ENCODE measurements around the gene CDH8.

The CDH8 gene

GRCh38 chr16:61998460-61998859 lies 37.8 kb downstream of the CDH8 start:
- Histone ChIP-seq H3K4me3 (ENCODE audit: low read length in 2 of 2) (no peak overlapping the region), H3K9ac (ENCODE audit: low read depth in 1 of 2, low read length in 2 of 2) (no peak overlapping the region), H3K9me3 (ENCODE audit: control insufficient read depth in 2 of 2, low read length in 2 of 2) (peaks cover 0 to 3% of the 10 kb centered on the region in 2 donors), H3K27ac (ENCODE audit: low read depth in 2 of 2, low read length in 2 of 2) (no peak overlapping the region), H3K27me3 (ENCODE audit: control insufficient read depth in 2 of 2, insufficient read depth in 2 of 2, low read length in 2 of 2) (no peaks in the 10 kb centered on the region), H3K36me3 (ENCODE audit: control insufficient read depth in 2 of 2, insufficient read depth in 2 of 2, low read length in 2 of 2) (no peaks in the 10 kb centered on the region), H3K4me1 (ENCODE audit: control insufficient read depth in 2 of 2, insufficient read depth in 2 of 2, low read length in 2 of 2) (no peaks in the 10 kb centered on the region)

- peaks cover 0 to 3% of the 10 kb centered on the region in 2 donors for H3K9me3 ChIP-seq (ENCODE audit: control insufficient read depth in 2 of 2, low read length in 2 of 2)
- H3K27me3 ChIP-seq (ENCODE audit: control insufficient read depth in 2 of 2, insufficient read depth in 2 of 2, low read length in 2 of 2): no peaks in the 10 kb centered on the region
- no peaks in the 10 kb centered on the region for H3K36me3 ChIP-seq (ENCODE audit: control insufficient read depth in 2 of 2, insufficient read depth in 2 of 2, low read length in 2 of 2)
- H3K4me3 ChIP-seq (ENCODE audit: low read length in 2 of 2): no peak overlapping the region
- no peaks in the 10 kb centered on the region for H3K4me1 ChIP-seq (ENCODE audit: control insufficient read depth in 2 of 2, insufficient read depth in 2 of 2, low read length in 2 of 2)
- no peak overlapping the region for H3K27ac ChIP-seq (ENCODE audit: low read depth in 2 of 2, low read length in 2 of 2)
- no peak overlapping the region for H3K9ac ChIP-seq (ENCODE audit: low read depth in 1 of 2, low read length in 2 of 2)
These were observed 43.1 kb downstream of the CDH8 start for GRCh38 chr16:61993108-61993507.

GRCh38 chr16:61987474-61988012 lies 48.7 kb downstream of the CDH8 start:
- H3K27ac ChIP-seq (ENCODE audit: low read depth in 2 of 2, low read length in 2 of 2): no peak overlapping the region
- H3K9ac ChIP-seq (ENCODE audit: low read depth in 1 of 2, low read length in 2 of 2): no peak overlapping the region
- no peaks in the 10 kb centered on the region for H3K4me1 ChIP-seq (ENCODE audit: control insufficient read depth in 2 of 2, insufficient read depth in 2 of 2, low read length in 2 of 2)
- H3K36me3 ChIP-seq (ENCODE audit: control insufficient read depth in 2 of 2, insufficient read depth in 2 of 2, low read length in 2 of 2): no peaks in the 10 kb centered on the region
- no peaks in the 10 kb centered on the region for H3K9me3 ChIP-seq (ENCODE audit: control insufficient read depth in 2 of 2, low read length in 2 of 2)
- H3K4me3 ChIP-seq (ENCODE audit: low read length in 2 of 2): no peak overlapping the region
- H3K27me3 ChIP-seq (ENCODE audit: control insufficient read depth in 2 of 2, insufficient read depth in 2 of 2, low read length in 2 of 2): no peaks in the 10 kb centered on the region

- Histone ChIP-seq H3K9me3 (ENCODE audit: control insufficient read depth in 2 of 2, low read length in 2 of 2) (no peaks in the 10 kb centered on the region), H3K27me3 (ENCODE audit: control insufficient read depth in 2 of 2, insufficient read depth in 2 of 2, low read length in 2 of 2) (no peaks in the 10 kb centered on the region), H3K4me1 (ENCODE audit: control insufficient read depth in 2 of 2, insufficient read depth in 2 of 2, low read length in 2 of 2) (no peaks in the 10 kb centered on the region), H3K4me3 (ENCODE audit: low read length in 2 of 2) (no peak overlapping the region), H3K36me3 (ENCODE audit: control insufficient read depth in 2 of 2, insufficient read depth in 2 of 2, low read length in 2 of 2) (no peaks in the 10 kb centered on the region), H3K27ac (ENCODE audit: low read depth in 2 of 2, low read length in 2 of 2) (no peak overlapping the region), H3K9ac (ENCODE audit: low read depth in 1 of 2, low read length in 2 of 2) (no peak overlapping the region)
These were observed 67.2 kb downstream of the CDH8 start for GRCh38 chr16:61969077-61969382.

GRCh38 chr16:61968242-61969076 lies 67.8 kb downstream of the CDH8 start:
- Histone ChIP-seq H3K27ac (ENCODE audit: low read depth in 2 of 2, low read length in 2 of 2) (no peak overlapping the region), H3K4me3 (ENCODE audit: low read length in 2 of 2) (no peak overlapping the region), H3K4me1 (ENCODE audit: control insufficient read depth in 2 of 2, insufficient read depth in 2 of 2, low read length in 2 of 2) (no peaks in the 10 kb centered on the region), H3K9ac (ENCODE audit: low read depth in 1 of 2, low read length in 2 of 2) (no peak overlapping the region), H3K36me3 (ENCODE audit: control insufficient read depth in 2 of 2, insufficient read depth in 2 of 2, low read length in 2 of 2) (no peaks in the 10 kb centered on the region), H3K9me3 (ENCODE audit: control insufficient read depth in 2 of 2, low read length in 2 of 2) (no peaks in the 10 kb centered on the region), H3K27me3 (ENCODE audit: control insufficient read depth in 2 of 2, insufficient read depth in 2 of 2, low read length in 2 of 2) (no peaks in the 10 kb centered on the region)

GRCh38 chr16:61957075-61957855 lies 79.0 kb downstream of the CDH8 start:
- Histone ChIP-seq H3K9ac (ENCODE audit: low read depth in 1 of 2, low read length in 2 of 2) (no peak overlapping the region), H3K4me3 (ENCODE audit: low read length in 2 of 2) (no peak overlapping the region), H3K4me1 (ENCODE audit: control insufficient read depth in 2 of 2, insufficient read depth in 2 of 2, low read length in 2 of 2) (no peaks in the 10 kb centered on the region), H3K27me3 (ENCODE audit: control insufficient read depth in 2 of 2, insufficient read depth in 2 of 2, low read length in 2 of 2) (no peaks in the 10 kb centered on the region), H3K9me3 (ENCODE audit: control insufficient read depth in 2 of 2, low read length in 2 of 2) (peaks cover 0 to 2% of the 10 kb centered on the region in 2 donors), H3K36me3 (ENCODE audit: control insufficient read depth in 2 of 2, insufficient read depth in 2 of 2, low read length in 2 of 2) (no peaks in the 10 kb centered on the region), H3K27ac (ENCODE audit: low read depth in 2 of 2, low read length in 2 of 2) (no peak overlapping the region)

GRCh38 chr16:61952841-61953240 lies 83.4 kb downstream of the CDH8 start:
- H3K27ac ChIP-seq (ENCODE audit: low read depth in 2 of 2, low read length in 2 of 2): no peak overlapping the region
- no peaks in the 10 kb centered on the region for H3K9me3 ChIP-seq (ENCODE audit: control insufficient read depth in 2 of 2, low read length in 2 of 2)
- no peaks in the 10 kb centered on the region for H3K27me3 ChIP-seq (ENCODE audit: control insufficient read depth in 2 of 2, insufficient read depth in 2 of 2, low read length in 2 of 2)

GRCh38 chr16:61948414-61948813 lies 87.8 kb downstream of the CDH8 start:
- Histone ChIP-seq H3K27ac (ENCODE audit: low read depth in 2 of 2, low read length in 2 of 2) (no peak overlapping the region), H3K4me3 (ENCODE audit: low read length in 2 of 2) (no peak overlapping the region), H3K9ac (ENCODE audit: low read depth in 1 of 2, low read length in 2 of 2) (no peak overlapping the region), H3K27me3 (ENCODE audit: control insufficient read depth in 2 of 2, insufficient read depth in 2 of 2, low read length in 2 of 2) (no peaks in the 10 kb centered on the region), H3K36me3 (ENCODE audit: control insufficient read depth in 2 of 2, insufficient read depth in 2 of 2, low read length in 2 of 2) (no peaks in the 10 kb centered on the region), H3K9me3 (ENCODE audit: control insufficient read depth in 2 of 2, low read length in 2 of 2) (no peaks in the 10 kb centered on the region), H3K4me1 (ENCODE audit: control insufficient read depth in 2 of 2, insufficient read depth in 2 of 2, low read length in 2 of 2) (no peaks in the 10 kb centered on the region)

More at GRCh38 chr16:61952841-61953240, 83.4 kb downstream of the CDH8 start:
- no peaks in the 10 kb centered on the region for H3K4me1 ChIP-seq (ENCODE audit: control insufficient read depth in 2 of 2, insufficient read depth in 2 of 2, low read length in 2 of 2)
- H3K9ac ChIP-seq (ENCODE audit: low read depth in 1 of 2, low read length in 2 of 2): no peak overlapping the region
- no peaks in the 10 kb centered on the region for H3K36me3 ChIP-seq (ENCODE audit: control insufficient read depth in 2 of 2, insufficient read depth in 2 of 2, low read length in 2 of 2)
- no peak overlapping the region for H3K4me3 ChIP-seq (ENCODE audit: low read length in 2 of 2)

- Histone ChIP-seq H3K4me1 (ENCODE audit: control insufficient read depth in 2 of 2, insufficient read depth in 2 of 2, low read length in 2 of 2) (no peaks in the 10 kb centered on the region), H3K36me3 (ENCODE audit: control insufficient read depth in 2 of 2, insufficient read depth in 2 of 2, low read length in 2 of 2) (no peaks in the 10 kb centered on the region), H3K4me3 (ENCODE audit: low read length in 2 of 2) (no peak overlapping the region), H3K27ac (ENCODE audit: low read depth in 2 of 2, low read length in 2 of 2) (no peak overlapping the region), H3K27me3 (ENCODE audit: control insufficient read depth in 2 of 2, insufficient read depth in 2 of 2, low read length in 2 of 2) (no peaks in the 10 kb centered on the region), H3K9ac (ENCODE audit: low read depth in 1 of 2, low read length in 2 of 2) (no peak overlapping the region), H3K9me3 (ENCODE audit: control insufficient read depth in 2 of 2, low read length in 2 of 2) (no peaks in the 10 kb centered on the region)
These were observed 90.2 kb downstream of the CDH8 start for GRCh38 chr16:61946019-61946418.

GRCh38 chr16:61945511-61945910 lies 90.7 kb downstream of the CDH8 start:
- no peaks in the 10 kb centered on the region for H3K36me3 ChIP-seq (ENCODE audit: control insufficient read depth in 2 of 2, insufficient read depth in 2 of 2, low read length in 2 of 2)
- H3K9ac ChIP-seq (ENCODE audit: low read depth in 1 of 2, low read length in 2 of 2): no peak overlapping the region
- no peaks in the 10 kb centered on the region for H3K9me3 ChIP-seq (ENCODE audit: control insufficient read depth in 2 of 2, low read length in 2 of 2)
- H3K27me3 ChIP-seq (ENCODE audit: control insufficient read depth in 2 of 2, insufficient read depth in 2 of 2, low read length in 2 of 2): no peaks in the 10 kb centered on the region
- H3K27ac ChIP-seq (ENCODE audit: low read depth in 2 of 2, low read length in 2 of 2): no peak overlapping the region
- H3K4me3 ChIP-seq (ENCODE audit: low read length in 2 of 2): no peak overlapping the region
- no peaks in the 10 kb centered on the region for H3K4me1 ChIP-seq (ENCODE audit: control insufficient read depth in 2 of 2, insufficient read depth in 2 of 2, low read length in 2 of 2)
